ENCODE results near the gene BRME1.

The BRME1 gene

DNA sequence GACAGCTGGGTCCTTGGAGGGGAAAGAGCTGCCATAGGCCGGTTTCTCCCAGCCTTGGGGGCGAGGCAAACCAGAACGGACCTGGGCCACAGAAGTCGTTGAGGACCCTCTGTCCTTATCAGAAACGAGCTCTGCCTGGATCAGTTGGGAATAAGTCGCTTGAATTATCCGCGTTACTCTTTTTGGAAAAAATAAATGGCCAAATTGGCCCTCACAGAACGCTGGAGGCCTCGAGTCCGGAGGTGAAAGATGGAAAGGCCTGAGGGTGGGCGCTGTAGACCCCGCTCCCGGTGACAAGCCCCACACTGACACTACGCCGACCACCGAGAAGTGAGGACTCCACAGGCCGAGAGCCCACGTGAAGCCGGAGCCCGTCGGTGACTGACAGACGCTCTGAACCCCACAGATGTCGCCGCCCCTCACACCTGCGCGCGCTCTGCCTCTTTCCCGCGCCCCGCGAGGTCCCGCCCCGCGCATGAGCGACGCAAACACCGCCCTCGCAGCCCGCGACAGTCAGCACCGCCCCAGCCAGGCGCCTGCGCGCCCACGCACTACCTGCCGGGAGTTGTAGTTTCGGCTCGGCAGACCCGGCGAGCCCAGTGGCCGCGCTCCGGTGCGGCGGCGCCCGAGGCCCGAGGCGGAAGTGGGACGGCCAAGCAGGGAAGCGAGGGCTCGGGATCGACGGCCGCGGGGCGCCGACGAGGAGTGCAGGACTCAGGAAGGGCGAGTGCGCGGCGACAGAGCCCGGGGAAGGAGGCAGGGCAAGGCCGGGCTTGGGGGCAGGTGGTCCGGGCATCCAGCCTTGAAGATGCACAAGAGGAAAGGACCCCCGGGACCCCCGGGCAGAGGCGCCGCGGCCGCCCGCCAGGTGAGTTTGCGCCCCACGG is at the start of gene BRME1, which contains the start of gene CC2D1A:
TSS of gene BRME1 (minus strand) at position 484 of the 887 bp plus-strand sequence. CDS start 1,225 bp downstream, outside the sequence.
TSS of gene CC2D1A (plus strand) at position 568 of the 887 bp plus-strand sequence. CDS start at position 809, 241 bp downstream.
- in situ Hi-C loops (cut with HindIII; ENCODE audit: low sequenced_read_pairs) = no loop called here

DNA sequence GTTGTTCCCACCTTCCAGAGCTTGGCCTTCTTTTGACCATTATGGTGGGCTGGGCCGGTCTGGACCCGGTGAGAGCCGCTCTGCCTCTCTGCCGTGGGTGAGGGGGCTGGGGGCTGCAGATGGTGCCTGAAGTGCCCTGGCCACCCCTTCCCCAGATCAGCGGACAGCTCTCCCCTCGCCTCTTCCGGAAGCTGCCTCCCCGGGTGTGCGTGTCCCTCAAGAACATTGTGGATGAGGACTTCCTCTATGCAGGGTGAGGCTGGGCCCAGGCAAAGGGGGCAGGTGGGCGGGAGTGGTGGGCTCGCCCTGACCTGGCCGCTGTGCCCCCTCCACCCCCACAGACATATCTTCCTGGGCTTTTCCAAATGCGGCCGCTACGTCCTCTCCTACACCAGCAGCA is 48.3 kb upstream of the BRME1 start:
- in situ Hi-C loops (cut with HindIII; ENCODE audit: low sequenced_read_pairs) = loop anchor here (5.0 kb wide), 1 partner anchor 67 kb away; no protein-coding TSS in a partner anchor

DNA sequence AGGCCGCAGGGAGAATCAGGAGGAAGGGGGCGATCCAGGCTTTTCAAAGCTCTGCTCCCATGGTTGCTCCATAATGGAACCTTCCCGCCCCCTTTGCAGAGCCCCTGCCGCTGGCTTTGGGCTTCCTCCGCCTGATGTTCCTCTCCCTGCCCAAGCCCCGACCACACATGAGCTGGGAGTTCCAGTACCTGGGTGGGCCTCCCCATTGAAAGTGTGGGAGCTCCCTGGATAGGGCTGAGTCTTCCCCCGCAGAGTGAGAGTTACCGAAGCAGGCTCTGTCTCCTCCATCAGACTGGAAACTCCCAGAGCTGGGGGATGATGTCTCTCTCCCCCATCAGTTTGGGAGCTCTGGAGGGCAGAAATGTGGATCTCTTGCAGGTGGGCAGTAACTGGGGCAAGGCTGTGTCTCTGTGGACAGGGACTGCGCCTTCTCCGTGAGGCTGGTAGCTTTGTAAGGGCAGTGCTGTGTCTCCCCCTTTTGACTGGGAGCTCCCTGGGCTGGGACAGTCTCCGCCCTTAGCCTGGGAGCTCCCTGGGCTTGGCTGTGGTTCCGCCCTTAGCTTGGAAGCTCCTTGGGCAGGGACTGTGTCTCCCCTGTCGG is 47.1 kb upstream of the BRME1 start:
- in situ Hi-C loops (cut with HindIII; ENCODE audit: low sequenced_read_pairs) = loop anchor here (5.0 kb wide), 1 partner anchor 66 kb away; no protein-coding TSS in a partner anchor

DNA sequence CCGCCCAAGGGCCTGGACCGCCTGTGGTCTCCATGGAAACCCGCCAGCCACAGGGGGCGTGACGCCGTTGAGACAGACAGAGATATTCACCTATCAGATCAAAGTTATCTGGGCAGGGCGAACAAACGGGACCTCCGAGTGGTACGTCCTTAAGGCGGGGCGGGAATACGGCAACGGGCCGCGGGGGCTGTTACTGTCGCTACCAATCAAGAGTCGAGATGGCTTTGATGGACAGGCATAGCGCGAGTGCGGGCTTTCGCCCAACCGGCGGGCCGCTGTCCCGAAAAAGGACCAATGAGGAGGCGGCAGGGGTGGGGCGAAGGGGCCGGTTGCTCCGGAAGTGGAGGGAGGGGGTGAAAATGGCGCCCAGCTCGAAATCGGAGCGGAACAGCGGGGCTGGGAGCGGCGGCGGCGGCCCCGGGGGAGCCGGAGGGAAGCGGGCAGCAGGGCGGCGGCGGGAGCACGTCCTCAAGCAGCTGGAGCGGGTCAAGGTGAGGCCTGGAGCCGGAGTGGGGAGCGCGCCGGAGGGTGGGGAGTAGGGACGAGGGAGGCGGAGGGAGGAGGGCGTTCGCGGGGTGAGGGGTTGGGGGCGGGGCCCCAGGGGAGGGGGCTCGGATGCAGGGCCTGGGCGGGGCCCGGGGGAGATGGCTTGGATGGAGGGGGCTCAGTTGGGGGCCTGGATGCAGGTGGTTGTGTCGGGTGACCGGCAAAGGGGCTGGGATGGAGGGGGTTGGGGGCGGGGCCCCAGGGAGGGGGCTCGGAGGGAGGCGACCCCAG is 46.4 kb upstream of the BRME1 start, which contains the start of gene DCAF15:
TSS of gene DCAF15 (plus strand) at position 356 of the 777 bp plus-strand sequence. CDS start at position 360, 4 bp downstream.
- in situ Hi-C loops (cut with HindIII; ENCODE audit: low sequenced_read_pairs) = loop anchor here (5.0 kb wide), 1 partner anchor 65 kb away; no protein-coding TSS in a partner anchor

DNA sequence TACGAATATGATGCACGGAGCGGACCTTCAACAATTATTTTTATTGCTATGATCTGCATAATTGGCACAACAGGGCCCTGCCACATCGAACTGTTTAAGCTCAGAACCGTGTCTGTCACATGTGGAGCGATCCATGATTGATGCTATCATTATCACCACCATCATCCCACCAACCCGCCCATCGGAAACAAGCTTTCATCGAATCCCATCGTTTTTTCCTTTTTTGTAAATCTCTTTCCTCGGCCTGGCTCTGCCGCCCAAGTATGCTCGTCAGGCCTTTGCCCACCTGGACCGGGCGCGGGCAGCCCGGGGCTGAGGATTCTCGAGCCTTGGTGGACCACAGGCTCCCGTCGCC is 45.9 kb upstream of the BRME1 start:
- in situ Hi-C loops (cut with HindIII; ENCODE audit: low sequenced_read_pairs) = loop anchor here (5.0 kb wide), 1 partner anchor 64 kb away; no protein-coding TSS in a partner anchor

DNA sequence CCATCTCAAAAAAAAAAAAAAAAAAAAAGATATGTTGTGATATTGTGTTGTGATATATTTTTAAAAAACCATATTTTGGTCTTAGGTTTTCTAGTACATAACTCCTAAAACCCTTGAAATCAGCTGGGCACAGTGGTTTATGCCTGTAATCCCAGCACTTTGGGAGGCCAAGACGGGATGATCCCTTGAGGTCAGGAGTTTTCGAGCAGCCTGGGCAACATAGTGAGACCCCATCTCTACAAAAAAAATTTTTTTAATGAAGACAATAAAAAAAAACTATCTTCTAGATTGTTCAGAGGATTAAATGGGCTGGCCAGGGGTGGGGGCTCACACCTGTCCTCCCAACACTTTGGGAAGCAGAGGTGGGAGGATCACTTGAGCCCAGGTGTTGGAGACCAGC is 45.1 kb upstream of the BRME1 start:
- in situ Hi-C loops (cut with HindIII; ENCODE audit: low sequenced_read_pairs) = loop anchor here (5.0 kb wide), 1 partner anchor 64 kb away; no protein-coding TSS in a partner anchor

DNA sequence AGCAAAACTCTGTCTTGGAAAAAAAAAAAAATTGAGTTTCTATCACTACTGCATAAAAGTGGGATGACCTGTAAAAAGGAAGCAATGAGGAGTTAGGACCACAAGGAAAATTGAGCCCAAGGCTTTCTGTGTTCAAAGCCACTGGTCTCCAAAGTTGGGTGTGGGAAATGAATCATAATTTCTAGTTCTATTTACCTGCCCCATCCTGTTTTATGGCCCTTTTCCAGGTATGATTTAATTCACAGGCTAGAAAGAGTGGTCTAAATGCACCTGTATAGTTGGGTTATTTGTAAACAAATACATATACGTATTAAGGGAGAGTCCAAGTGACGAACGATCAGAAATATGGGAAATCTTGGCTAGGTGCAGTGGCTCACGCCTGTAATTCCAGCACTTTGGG is 40.5 kb upstream of the BRME1 start:
- in situ Hi-C loops (cut with HindIII; ENCODE audit: low sequenced_read_pairs) = no loop called here

DNA sequence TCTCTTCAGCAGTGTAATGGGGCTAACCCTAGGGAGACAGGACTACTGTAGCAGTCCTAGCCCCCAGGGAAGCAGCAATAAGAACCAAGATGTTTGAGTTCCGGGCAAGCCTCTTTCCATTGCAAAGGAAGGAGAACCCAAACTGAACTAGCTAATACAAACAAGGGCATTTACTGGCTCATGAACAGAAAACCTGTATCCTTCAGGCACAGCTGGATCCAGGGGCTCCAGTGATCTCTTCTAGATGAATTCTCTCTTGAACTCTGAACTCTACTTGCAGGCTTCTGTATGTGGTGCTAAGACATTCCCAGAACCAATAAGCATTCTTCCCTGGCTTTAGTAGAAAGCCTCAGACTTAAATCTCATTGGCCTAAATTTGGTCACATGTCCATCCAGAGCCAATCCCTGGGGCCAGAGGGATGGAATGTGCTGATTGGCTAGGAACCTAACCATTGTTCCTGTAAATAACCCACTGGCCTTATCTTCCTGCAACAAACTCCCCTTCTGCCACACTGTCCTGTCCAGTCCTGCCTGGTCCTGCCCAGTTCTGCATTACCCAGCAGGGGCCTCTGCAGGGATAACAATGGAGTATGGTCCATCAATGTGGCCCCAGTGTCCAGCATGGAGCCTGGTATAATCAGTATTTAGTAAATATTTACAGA is 36.2 kb upstream of the BRME1 start:
- in situ Hi-C loops (cut with HindIII; ENCODE audit: low sequenced_read_pairs) = no loop called here

DNA sequence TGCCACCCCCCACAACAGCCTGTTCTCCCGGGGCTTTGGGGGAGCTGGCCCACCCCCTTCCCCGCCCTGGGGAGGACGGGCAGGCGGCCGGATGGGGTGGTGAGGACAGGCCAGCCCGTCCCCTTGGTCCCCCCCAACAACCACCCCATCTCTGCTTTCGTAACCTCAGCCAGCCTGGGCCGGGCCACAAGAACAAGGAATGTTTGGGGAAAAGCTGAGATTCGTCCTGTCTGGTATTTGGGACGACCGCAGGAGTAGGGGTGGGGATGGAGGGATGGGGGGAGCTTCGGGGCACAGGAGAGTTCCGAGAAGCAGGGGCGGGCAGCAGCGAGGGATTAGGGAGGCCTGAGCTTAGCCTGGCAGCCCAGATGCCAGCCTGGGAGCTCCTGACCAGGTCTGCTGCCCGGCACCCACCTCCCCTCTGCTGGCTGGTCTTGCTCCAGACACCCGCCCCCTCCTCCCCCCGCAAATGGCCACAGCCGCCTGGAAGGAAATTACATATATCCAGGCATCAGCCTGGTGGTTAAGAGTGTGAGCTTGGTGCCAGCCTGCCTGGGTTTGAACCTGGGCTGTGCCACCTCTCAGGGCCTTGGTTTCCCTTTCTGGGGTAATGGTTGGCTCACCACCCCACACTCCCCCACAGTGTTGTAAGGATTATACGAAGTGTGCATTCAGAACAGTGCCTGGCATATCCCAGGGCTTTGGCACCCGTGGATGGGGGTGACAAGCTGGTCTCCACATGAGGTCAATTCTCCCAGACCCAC is 32.6 kb upstream of the BRME1 start, which contains the start of gene PODNL1:
TSS of gene PODNL1 (minus strand) at position 117 of the 764 bp plus-strand sequence. CDS start 236 bp downstream, outside the sequence.
- in situ Hi-C loops (cut with HindIII; ENCODE audit: low sequenced_read_pairs) = no loop called here

DNA sequence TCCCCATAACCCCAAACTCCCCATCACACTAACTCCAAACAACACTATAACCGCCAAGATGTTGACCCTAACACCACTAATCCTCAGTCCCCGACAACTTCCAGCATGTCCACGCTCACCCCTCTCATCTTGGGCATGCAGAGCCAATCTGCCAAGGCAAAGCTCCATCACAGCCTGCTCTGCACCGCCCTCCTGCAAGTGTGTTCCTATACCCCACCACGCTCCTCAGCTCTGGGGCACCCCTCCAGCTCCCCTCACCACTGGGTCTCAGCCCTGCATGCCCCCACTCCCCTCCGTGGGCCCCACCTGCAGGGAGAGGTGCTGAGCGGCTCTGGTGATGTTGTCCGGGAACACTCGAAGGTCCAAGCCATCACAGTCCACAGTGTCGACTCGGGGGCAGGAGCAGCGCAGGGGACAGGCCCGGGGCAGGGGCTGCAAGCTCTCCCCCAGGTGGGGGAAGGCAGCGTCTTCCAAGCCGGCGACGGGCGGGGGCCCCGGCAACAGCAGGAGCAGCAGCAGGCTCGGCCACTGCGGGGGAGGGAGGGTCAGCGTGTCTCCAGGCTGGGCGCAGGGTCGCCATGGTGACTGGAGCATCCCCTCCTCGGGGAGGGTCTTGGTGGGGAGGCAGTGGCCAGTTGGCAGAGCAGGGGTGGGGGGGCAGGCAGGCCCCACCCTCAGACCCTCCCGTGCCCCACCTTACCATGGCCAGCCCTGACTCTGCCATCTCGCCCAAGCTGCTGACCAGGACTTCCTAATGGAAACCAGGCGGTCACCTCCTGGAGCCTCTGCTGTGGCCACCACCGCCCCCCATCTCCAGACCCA is 31.8 kb upstream of the BRME1 start:
- in situ Hi-C loops (cut with HindIII; ENCODE audit: low sequenced_read_pairs) = no loop called here

DNA sequence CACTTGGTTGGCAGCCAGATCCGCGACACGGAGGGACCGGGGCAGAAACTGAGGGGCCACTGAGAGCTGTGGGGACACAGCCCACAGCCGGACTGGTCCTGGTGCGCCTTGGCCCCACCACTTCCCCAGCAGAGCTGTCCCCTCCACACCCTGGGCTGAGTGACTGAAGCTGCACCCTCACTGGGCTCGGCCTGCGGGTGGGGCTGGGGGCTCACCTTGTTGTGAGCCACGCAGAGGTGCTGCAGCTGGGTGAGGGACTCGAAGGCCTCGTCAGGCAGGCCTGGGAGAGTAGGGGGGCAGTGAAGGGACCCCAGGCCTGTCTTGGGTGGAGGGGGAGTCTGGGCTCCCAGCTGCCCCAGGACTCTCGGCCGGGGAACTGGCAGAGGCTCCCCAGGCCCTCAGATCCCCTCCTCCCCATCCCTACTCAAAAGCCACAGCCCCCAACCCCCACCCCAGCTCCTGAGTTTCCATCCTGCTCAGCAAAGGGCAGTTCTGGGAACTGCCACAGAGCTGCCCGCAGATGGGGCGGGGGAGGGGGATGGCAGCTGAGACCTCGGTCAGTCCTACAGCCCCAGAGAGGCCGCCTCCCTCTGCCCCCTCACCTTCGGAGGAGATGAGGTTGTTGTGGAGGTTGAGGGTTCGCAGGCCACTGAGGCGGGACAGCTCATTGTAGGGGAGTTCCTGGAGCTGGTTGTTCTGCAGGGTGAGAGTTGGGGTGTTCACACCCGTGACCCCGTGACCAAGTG is 30.0 kb upstream of the BRME1 start:
- in situ Hi-C loops (cut with HindIII; ENCODE audit: low sequenced_read_pairs) = no loop called here

DNA sequence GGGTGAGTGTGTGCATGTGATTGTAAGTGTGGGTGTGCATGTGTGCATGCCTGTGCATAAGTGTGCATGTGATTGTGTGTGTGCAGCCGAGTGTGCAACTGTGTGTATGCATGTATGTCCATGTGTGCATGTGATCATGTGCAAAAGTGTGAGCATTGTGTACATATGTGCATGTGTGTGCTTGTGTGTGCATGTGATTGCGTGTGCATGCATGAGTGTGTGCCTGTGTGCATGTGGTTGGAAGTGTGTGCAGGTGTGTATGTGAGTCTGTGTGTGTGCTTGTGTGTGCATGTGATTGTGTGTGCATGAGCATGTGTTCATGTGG is 28.8 kb upstream of the BRME1 start:
- in situ Hi-C loops (cut with HindIII; ENCODE audit: low sequenced_read_pairs) = no loop called here

DNA sequence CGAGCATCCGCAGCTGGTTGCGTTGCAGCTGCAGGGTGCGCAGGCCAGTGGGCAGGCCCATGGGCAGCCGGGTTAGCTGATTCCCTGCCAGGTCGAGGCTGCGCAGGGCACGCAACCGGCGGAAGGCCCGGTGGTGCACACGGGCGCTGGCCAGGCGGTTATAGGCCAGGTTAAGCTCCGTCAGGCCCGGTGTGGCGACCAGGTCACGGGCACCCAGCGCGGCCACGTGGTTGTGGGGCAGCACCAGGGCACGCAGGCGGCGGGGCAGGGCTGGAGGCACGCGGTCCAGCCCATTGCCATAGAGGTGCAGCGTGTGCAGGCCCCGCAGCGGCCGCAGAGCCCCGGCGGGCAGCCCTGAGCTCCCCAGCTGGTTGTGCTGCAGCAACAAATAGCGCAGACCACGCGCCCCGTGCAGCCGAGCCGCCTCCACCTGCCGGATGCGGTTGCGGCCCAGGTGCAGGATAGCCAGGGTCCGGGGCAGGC is 27.0 kb upstream of the BRME1 start:
- in situ Hi-C loops (cut with HindIII; ENCODE audit: low sequenced_read_pairs) = no loop called here

DNA sequence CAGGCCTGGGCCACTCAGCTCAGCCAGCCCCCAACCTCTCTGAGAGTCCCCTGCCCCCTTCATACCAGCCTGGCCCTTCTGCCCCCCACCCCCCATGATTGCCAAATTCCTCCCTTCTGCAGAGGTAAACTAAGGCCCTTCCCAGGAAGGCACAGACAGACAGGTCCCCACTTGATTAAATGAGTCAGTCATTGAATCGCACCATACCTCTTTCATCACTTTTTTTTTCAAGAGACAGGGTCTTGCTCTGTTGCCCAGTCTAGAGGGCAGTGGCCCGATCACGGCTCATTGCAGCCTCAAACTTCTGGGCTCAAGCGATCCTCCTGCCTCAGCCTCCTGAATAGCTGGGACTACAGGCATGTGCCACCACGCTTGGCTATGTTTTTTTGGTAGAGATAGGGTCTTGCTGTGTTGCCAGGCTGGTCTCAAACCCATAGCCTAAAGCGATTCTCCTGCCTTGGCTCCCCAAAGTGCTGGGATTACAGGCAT is 26.3 kb upstream of the BRME1 start:
- in situ Hi-C loops (cut with HindIII; ENCODE audit: low sequenced_read_pairs) = no loop called here

DNA sequence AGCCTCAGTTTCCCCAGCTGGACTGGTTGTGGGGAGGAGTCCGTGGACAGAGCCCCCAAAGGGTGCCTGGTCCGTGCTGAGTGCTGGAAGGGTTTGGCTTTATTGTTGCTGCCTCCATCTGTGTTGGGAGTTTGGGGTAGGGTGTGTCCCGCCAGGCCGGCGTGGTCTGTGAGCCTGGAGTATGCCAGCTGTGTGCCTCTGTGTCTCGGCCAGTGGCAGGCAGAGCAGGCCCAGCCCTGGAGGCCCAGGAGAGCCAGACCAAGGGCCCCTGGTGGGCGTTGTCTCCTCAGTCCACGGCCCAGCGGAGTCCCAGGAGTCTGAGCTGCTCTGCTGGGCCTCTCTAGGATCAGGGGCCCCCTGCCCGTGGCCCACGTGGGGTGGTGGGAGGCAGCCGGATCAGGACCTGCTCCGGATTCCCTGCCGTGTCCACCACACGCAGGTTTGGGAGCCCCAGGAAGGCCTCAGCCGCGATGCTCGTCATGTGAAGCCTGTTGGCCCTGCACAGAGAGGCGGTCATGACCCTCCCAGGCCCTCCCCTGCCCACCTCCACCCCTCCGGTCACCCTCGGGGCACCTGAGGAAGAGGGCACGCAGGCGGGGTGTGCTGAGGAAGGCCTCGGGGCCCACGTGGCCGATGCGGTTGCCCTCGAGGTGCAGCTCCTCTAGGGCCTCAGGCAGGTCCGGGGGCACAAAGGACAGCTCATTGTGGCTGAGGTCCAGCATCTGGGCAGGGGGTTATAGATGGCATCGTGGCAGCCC is 25.7 kb upstream of the BRME1 start:
- in situ Hi-C loops (cut with HindIII; ENCODE audit: low sequenced_read_pairs) = no loop called here

DNA sequence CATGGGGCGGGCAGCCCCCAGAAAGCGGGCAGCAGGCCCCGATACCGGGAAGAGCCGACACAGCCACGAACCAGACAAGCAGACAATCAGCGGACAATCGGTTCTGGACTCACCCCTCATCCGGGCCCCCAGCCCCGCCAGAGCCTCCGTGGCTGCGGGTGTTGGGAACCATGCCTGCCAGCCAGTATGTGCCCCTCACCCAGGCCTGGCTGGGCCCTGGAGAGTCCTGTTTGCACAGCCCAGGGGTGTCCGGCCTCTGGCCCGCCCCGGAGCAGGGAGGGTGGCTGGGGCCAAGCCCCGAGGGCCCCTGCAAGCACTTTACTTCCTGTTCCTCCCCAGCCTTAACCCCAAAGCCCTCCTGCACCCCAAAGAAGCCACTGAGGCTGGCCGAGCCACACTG is 24.5 kb upstream of the BRME1 start:
- in situ Hi-C loops (cut with HindIII; ENCODE audit: low sequenced_read_pairs) = no loop called here

DNA sequence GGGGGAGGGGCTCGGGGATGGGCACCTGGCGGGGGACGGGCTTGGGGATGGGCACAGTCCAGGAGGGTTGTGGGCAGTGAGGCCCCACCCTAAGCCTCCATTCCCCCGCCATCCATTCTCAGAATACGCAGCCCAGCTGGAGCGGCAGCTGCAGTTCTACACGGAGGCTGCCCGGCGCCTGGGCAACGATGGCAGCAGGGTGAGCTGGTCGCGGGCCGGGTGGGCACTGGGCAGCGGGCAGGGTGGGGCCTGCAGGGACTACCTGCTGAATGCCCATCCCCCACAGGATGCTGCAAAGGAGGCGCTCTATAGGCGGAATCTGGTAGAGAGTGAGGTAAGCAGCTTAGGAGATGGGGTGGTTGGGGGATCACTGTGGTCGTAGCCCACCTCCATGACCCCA is 24.0 kb upstream of the BRME1 start:
- in situ Hi-C loops (cut with HindIII; ENCODE audit: low sequenced_read_pairs) = loop anchor here (5.0 kb wide), 1 partner anchor 43 kb away; no protein-coding TSS in a partner anchor

All from endothelial cell of hepatic sinusoid (primary cell).